IPS-11a (cell line): ENCODE measurements around the gene PIGT.

ENCODE experiments used
- H3K4me3 ChIP-seq: one replicate; pipeline ENCODE4 v1.5.1; 2013; ENCODE audit warnings: low read depth, low read length, control low read depth

Gene PIGT

GRCh38 chr20:45400346-45401031 lies 15.5 kb upstream of the PIGT start:
- no peak overlapping the region for H3K4me3 ChIP-seq

DNA sequence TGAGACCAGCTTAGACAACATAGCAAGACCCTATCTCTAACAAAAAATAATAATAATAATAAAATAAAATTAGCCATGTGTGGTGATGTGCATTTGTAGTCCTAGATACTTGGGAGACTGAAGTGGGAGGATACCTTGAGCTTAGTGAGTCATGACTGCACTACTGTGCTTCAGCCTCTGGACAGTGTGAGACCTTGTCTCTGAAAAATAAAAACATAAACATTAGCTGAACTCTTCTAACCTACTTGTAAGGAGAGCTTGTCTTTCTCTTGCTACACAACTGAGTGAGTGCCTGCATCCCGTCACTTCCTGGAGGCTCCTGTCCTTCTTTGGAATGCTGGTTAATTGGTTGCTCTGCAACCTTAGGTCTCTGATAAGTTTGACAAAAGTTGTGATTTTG lies 13.0 kb upstream of the PIGT start:
- H3K4me3 ChIP-seq: no peak overlapping the region

DNA sequence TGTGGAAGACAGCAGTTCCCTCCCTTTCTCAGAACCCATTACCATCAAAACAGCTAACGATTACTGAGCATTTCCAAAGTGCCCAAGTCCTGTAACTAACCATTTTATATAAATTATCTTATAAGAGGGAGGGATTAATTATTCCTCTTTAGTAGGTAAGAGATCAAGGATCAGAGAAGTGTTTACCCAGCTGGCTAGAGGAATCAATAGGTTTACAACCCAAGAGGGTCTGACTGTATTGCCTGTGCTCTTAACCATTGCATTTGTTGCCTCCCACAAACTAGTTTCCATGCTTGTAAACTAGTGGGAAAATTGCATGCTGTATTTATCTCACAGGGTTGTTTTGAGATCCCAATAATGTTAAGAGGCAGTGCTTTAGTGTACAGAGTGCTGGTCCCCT lies 11.5 kb upstream of the PIGT start:
- H3K4me3 ChIP-seq: no peak overlapping the region

DNA sequence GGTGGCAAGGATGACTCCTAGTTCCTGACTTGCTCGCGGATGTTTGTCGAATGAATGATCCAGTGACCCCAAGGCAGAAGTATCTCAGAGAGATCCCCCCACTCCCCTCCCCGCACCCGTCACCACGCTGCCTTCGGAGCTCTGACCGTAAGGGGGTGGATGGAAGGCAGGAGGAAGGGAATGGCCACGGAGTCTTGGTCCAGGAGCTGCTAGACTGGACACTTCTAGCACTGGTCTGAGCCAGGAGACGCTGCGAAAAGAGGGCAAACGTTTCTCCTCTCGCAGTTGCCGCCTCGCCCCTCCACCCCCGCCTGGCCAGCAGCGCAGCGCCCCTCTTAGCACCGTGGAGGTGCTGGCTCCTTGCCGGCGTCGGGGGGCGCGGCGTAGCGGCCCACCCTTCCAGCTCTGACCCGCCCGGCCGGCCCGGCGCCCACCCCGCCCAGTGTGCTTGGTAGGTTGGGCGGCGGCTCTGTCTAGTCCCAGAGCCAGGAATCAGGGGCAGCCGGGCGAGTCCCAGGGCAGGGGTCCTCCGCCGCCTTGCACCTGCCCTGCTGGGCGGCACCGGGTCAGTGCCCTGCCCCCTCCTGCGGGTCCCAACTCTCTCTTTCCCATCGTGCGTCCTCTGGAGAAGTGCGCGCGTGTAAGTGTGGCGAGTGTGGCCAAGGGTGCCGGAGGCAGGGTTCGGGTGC lies 10.2 kb upstream of the PIGT start:
- H3K4me3 ChIP-seq: peak overlapping the region; percentile 67

DNA sequence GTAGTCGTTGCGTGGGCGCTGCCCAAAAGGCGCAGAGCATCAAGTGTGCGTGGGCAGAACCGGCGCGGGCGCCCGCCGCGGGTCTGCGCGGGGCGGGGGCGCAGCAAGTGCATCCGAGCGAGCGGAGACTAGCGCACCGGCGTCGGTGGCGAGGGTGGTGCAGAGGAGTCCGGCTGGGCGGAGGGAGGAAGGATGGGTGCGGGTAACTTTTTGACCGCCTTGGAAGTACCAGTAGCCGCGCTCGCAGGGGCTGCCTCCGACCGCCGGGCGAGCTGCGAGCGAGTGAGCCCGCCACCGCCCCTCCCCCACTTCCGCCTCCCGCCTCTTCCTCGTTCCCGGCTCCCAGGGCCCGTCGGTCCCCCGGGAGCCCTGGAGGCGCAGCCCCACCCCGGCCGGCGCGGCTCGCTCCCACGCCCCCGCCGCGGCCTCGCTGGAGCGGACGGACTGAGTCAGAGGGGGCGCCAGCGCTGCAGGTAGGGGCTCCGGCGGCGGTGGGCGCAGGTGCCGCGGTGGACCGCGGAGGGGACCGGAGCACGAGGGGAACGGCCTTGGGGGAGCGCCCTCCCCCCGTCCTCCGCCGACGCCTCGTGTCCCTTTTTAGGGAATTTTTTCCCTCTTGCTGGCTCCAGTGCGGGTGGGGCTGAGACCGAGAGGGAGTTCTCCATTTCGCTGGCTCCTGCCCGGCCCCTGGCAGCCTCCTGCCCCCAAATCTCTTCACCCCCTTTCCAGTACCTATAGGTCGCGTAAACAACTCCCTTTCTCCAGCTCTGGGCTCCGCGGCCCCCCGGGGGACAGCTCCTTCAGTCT lies 9.5 kb upstream of the PIGT start:
- peak overlapping the region; percentile 67 for H3K4me3 ChIP-seq

- peak overlapping the region; percentile 67 for H3K4me3 ChIP-seq
Observed at GRCh38 chr20:45407067-45407745, 8.7 kb upstream of the PIGT start.

DNA sequence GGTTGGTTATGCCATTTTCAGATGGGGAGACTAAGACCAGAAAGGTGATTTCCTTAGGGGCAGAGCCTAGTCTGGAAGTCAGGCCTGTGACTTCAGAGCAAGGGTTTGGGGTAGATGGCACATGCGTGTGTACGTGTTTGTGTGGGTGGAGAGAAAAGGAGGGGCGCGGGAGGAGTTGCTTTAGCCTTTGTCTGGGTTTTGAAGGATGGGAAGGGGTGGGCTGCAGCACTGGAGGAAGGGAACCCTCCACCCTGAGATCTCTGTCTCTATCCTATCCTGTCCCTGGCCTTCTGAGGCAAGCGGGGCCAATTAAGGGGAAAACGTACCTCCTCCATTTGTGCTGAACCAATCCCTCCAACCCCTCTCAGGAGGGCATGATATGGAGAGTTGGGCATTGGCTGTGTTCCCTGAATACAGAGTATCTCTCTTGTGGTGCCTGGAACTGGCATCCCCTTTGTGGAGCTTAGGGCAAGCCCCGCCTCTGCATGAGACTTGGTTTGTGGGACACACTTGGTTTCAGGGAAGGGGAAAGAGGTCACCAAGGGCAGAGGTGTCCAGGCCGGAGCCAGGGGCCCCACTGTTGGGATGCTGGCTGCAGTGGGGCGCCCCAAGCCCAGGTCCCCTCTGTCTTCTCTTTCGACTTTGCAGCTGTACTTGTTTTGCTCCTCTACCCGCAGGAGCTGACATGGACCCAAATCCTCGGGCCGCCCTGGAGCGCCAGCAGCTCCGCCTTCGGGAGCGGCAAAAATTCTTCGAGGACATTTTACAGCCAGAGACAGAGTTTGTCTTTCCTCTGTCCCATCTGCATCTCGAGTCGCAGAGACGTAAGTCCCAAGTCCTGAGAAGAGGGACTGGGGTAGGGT lies 7.9 kb upstream of the PIGT start, which contains the start of gene DBNDD2:
TSS of gene DBNDD2 (plus strand) at position 507 of the 863 bp plus-strand sequence. CDS start at position 686, 179 bp downstream.
- peak within 1 kb of the TSS; percentile 67 for H3K4me3 ChIP-seq

DNA sequence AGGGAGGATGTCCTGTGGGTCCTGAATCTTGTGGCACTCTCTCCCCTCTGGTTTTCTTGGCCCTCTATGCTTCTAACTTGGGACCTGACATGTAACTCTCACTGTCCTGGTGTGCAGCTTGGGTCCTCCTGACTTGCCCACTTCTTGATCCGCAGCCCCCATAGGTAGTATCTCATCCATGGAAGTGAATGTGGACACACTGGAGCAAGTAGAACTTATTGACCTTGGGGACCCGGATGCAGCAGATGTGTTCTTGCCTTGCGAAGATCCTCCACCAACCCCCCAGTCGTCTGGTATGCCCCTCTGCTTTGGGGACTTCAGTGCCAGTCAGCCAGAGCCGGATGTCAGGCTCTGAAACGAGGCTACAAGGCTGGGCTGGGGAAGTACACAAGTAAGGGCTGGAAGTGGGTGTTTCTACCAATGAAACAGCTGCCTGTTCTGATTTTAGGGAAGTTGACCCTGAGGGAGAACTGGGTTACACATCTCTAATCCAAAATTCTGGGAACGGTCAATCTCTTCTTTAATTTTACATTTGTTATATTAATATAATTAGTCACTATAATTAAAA lies 7.2 kb upstream of the PIGT start:
- no peak overlapping the region for H3K4me3 ChIP-seq

DNA sequence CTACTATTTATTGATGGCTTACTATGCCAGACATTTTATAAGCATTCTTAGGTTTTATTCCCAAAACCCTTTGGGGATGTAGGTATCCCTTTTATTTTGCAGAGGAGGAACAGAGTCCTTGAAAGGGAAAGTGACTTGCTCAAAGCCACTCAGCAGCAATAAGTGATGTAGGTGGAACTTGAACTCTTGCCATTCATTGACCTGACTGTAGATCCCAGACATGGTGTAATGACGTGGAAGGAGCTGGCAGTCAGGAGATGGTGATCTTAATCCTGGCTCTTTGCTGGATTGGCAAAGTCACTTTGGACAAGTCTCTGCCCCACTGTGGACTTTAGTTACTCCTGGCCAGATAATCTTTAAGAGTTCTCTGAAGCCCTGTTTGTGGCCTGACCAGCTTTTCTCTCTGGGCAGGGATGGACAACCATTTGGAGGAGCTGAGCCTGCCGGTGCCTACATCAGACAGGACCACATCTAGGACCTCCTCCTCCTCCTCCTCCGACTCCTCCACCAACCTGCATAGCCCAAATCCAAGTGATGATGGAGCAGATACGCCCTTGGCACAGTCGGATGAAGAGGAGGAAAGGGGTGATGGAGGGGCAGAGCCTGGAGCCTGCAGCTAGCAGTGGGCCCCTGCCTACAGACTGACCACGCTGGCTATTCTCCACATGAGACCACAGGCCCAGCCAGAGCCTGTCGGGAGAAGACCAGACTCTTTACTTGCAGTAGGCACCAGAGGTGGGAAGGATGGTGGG lies 6.2 kb upstream of the PIGT start:
- H3K4me3 ChIP-seq: no peak overlapping the region

DNA sequence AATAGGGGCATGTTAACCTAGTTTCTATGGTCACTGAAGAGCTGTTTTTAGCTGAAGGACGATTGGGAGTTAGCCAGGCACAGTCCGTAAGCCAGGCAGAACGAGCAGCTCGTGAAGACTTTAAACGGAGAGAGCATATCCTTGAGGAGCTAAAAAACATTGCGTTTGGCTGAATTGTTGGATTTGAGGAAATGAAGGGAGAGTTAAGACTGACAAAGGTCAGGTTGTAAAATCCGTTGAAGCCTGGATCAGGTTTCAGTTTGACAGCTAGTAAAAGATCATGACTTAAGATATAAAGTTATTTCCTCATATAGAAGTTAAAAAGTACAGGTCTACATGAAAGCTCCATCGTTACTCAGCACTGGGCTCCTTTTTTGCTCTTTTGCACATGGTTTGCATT lies 5.1 kb upstream of the PIGT start:
- H3K4me3 ChIP-seq: no peak overlapping the region

DNA sequence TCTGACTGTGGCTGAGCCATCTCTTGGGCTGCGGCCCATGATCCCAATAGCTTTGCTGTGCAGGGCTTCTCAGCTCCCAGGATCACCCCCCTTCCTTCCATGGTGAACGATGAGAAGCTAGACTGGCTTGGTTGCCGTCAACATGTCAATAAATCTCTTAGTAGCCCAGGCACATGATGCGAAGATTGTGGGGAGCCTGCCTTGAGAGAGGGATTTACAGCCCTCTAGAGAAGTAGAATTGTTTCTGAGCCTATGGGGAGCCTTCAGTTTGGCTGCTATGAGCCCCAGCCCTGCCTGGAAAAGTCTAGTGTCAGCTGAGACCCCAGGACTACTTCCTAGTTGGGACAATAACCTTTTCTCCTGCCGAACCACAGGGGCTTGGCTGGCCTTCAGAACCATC lies 3.3 kb upstream of the PIGT start:
- no peak overlapping the region for H3K4me3 ChIP-seq

DNA sequence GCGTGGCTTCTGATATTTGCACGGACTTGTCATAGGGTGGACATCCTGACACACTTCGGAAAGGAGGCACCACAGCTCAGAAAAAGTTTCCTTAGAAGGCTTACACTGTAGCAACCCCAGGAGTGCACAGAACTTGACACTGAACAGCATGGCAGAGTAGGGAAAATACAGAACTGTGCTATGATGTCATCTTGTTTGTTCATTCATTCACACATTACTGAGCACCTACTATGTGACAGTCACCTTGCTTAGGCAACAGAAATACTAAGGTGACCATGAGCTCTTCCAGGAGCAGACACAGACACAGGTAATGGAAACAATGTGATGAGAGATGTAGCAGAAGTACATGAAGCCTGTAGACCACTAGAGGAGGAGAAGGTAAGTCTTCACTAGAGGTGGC lies 2.5 kb upstream of the PIGT start:
- no peak overlapping the region for H3K4me3 ChIP-seq

- peak overlapping the region; percentile 95 for H3K4me3 ChIP-seq
Observed at GRCh38 chr20:45416917-45417316, 976 bp downstream of the PIGT start.

GRCh38 chr20:45419188-45420091 lies 3.5 kb downstream of the PIGT start:
- no peak overlapping the region for H3K4me3 ChIP-seq

DNA sequence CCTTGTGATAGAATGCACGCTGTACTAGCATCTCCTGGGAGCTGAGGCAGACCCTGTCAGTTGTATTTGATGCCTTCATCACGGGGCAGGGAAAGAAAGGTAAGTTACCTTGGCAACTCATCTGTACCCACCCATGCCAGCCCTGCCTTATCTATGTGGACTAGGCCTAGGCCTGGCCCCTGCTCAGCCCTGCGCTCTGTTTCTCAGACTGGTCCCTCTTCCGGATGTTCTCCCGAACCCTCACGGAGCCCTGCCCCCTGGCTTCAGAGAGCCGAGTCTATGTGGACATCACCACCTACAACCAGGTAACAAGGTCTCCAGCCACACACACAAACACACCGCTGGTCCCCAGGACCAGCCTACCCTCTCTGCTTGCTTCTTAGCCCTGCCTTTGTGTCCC lies 4.2 kb downstream of the PIGT start:
- no peak overlapping the region for H3K4me3 ChIP-seq

DNA sequence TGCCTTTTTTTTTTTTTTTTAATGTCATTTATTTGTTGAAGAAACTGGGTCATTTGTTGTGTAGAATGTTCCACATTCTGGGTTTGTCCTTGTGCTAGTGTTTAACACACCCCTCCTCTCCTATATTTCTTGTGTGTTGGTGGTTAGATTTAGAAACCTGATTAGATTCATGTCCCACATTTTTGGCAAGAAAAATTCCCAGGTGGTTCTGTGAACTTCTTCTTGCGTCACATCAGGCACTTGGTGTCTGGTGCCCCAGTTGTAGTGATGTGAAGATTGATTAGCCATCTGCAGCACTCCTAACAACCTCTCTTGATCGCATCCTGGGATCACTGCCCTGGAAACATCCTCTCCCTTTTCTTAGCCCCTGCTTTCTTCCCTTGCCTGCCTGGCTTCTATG lies 7.8 kb downstream of the PIGT start:
- no peak overlapping the region for H3K4me3 ChIP-seq

- H3K4me3 ChIP-seq: no peak overlapping the region
Observed at GRCh38 chr20:45425561-45425960, 9.6 kb downstream of the PIGT start.

GRCh38 chr20:45426320-45427016 lies 10.5 kb downstream of the PIGT start:
- no peak overlapping the region for H3K4me3 ChIP-seq
